HEK293T (cell line): ENCODE measurements around the gene CDKN2AIPNL.

Experiments
- ARNT ChIP-seq: fragments of 450-650 bp; IDR thresholded peaks from 2 replicates; pipeline ENCODE4 v1.6.1; 2017; ENCODE audit warnings: mild to moderate bottlenecking
- BHLHE40 ChIP-seq: fragments of 450-650 bp; IDR thresholded peaks from 2 replicates; pipeline ENCODE4 v1.6.1; 2016; ENCODE audit warnings: mild to moderate bottlenecking, moderate library complexity, borderline replicate concordance
- ELF4 ChIP-seq: fragments of 450-650 bp; IDR thresholded peaks from 2 replicates; pipeline ENCODE4 v1.6.1; 2017; ENCODE audit warnings: antibody characterized with exemption
- FOXA1 ChIP-seq: fragments of 450-650 bp; IDR thresholded peaks from 2 replicates; pipeline ENCODE4 v1.6.1; 2016; ENCODE audit warnings: mild to moderate bottlenecking
- FOXM1 ChIP-seq: fragments of 450-650 bp; IDR thresholded peaks from 2 replicates; pipeline ENCODE4 v1.6.1; 2017; ENCODE audit warnings: mild to moderate bottlenecking, borderline replicate concordance
- HDGF ChIP-seq: fragments of 450-650 bp; IDR thresholded peaks from 2 replicates; pipeline ENCODE4 v1.6.1; 2017; ENCODE audit warnings: antibody characterized with exemption, borderline replicate concordance
- SP1 ChIP-seq: fragments of 450-650 bp; IDR thresholded peaks from 2 replicates; pipeline ENCODE4 v1.6.1; 2017
- SUZ12 ChIP-seq: fragments of 450-650 bp; IDR thresholded peaks from 2 replicates; pipeline ENCODE4 v1.6.1; 2016; ENCODE audit warnings: mild to moderate bottlenecking
- TARDBP ChIP-seq: fragments of 450-650 bp; IDR thresholded peaks from 2 replicates; pipeline ENCODE4 v1.6.1; 2016
- ZNF384 ChIP-seq: fragments of 450-650 bp; IDR thresholded peaks from 2 replicates; pipeline ENCODE4 v1.6.1; 2016
- TF ChIP-seq, protein P1 (sequence below): fragments of 450-650 bp; IDR thresholded peaks from 2 replicates; pipeline ENCODE4 v1.6.1; 2016

DNA sequence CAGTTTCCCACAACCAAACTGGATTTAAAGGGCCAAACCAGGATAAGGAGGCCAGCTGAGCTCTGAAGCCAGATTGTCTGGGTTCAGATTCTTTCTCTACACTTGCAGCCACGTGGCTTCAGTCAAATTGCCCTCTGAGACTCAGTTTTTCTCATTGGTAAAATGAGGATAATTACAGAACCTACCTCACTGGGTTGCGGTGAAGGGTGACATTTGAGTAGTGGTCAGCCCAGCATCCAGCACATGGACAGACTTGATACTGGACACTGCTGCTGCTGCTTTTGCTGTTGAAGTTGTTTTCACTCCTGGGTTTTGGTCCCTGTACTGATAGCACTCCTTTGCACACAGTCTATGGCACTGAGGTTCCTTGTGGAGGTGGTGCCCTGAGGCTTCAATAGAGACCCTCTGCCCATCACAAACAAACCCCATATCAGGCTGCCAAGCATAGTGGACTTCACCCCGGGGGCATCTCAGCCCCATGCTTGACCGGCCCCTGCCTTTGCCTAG is 25.7 kb upstream of the CDKN2AIPNL start:
- no peak for TF ChIP-seq ARNT
- TF ChIP-seq, protein P1, sequence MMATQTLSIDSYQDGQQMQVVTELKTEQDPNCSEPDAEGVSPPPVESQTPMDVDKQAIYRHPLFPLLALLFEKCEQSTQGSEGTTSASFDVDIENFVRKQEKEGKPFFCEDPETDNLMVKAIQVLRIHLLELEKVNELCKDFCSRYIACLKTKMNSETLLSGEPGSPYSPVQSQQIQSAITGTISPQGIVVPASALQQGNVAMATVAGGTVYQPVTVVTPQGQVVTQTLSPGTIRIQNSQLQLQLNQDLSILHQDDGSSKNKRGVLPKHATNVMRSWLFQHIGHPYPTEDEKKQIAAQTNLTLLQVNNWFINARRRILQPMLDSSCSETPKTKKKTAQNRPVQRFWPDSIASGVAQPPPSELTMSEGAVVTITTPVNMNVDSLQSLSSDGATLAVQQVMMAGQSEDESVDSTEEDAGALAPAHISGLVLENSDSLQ = no peak
- no peak for TF ChIP-seq FOXA1
- TF ChIP-seq BHLHE40 = no peak
- no peak for TF ChIP-seq ZNF384
- TF ChIP-seq FOXM1 = no peak
- TF ChIP-seq ELF4 = no peak
- TF ChIP-seq HDGF = no peak
- TF ChIP-seq TARDBP = no peak
- TF ChIP-seq SP1 = no peak
- no peak for TF ChIP-seq SUZ12
